Stomach (tissue), 9 donors: Measurements from ENCODE around the gene MAS1L. TPM values are rescaled to one million over a fixed set of nuclear protein-coding genes. Genes with fewer than 3 reads are reported as not detected.
"Not testable (repeated sequence)": the region's sequence is repeated elsewhere in the genome, so short reads cannot be mapped to it uniquely, and the experiment has no call there.

Source experiments
- DNase-seq, 2 donors: peaks; one replicate each; pipeline versions ENCODE4 v3.0.0 to v3.0.0-alpha.2; 2013 to 2019
- H3K27ac ChIP-seq, 5 donors: fragments of 200-600 bp in 4 of 5; sonication (generic) in 4 of 5; one replicate each; pipeline ENCODE4 v1.5.1; 2013 to 2019; ENCODE audit warnings: mild to moderate bottlenecking in 1 of 5, moderate library complexity in 1 of 5
- H3K27me3 ChIP-seq, 3 donors: fragments of 200-600 bp; sonication (generic); one replicate each; pipeline ENCODE4 v1.5.1; 2017 to 2019; ENCODE audit warnings: mixed run types in 1 of 3
- H3K36me3 ChIP-seq, 4 donors: fragments of 200-600 bp; sonication (generic); 1 replicate in 3 of 4; 2 replicates in 1 of 4; pipeline ENCODE4 v1.5.1; 2016 to 2019
- H3K4me1 ChIP-seq, 4 donors: fragments of 200-600 bp; sonication (generic); one replicate each; pipeline ENCODE4 v1.5.1; 2016 to 2019
- H3K4me3 ChIP-seq, 4 donors: fragments of 200-600 bp; sonication (generic) in 3 of 4; one replicate each; pipeline ENCODE4 v1.5.1; 2016 to 2019; ENCODE audit warnings: mild to moderate bottlenecking in 1 of 4
- H3K9me3 ChIP-seq, 4 donors: fragments of 200-600 bp; sonication (generic); one replicate each; pipeline ENCODE4 v1.5.1; 2016 to 2019
- EP300 ChIP-seq: sonication (generic); formaldehyde crosslinking; IDR thresholded peaks from one replicate; pipeline ENCODE4 v1.6.1; 2017; ENCODE audit warnings: antibody characterized with exemption
- POLR2A ChIP-seq, 4 donors: fragments of 450-650 bp; IDR thresholded peaks; one replicate each; pipeline ENCODE4 v1.6.1; 2016; ENCODE audit warnings: antibody characterized with exemption in 4 of 4, control low read depth in 2 of 4, mild to moderate bottlenecking in 1 of 4, moderate library complexity in 1 of 4
- POLR2AphosphoS5 ChIP-seq, 3 donors: sonication (generic); formaldehyde crosslinking; IDR thresholded peaks; one replicate each; pipeline ENCODE4 v1.6.1; 2016; ENCODE audit warnings: antibody characterized with exemption in 3 of 3
- WGBS, 5 donors: extraction: QIAGEN DNeasy Blood & Tissue Kit in 3 of 5; methylation state at CpG; one replicate each; pipeline versions ENCODE4 v1.1.5 to v1.1.7; 2013 to 2018; 5-methylcytosine and 5-hydroxymethylcytosine counted together
- intact Hi-C: fragments of 100-400 bp; cut with DNase I; formaldehyde crosslinking; loops from one replicate; pipeline ENCODE4 v1.15.1; 2023; ENCODE audit warnings: low total_unique reads
- polyA plus RNA-seq, 3 donors: library from polyadenylated mRNA; stranded (reverse); fragments of 200-250 nt; gene quantifications; one replicate each; pipeline ENCODE4 v1.2.3, GENCODE V29; 2013
- total RNA-seq, 5 donors: library from RNA; depleted of rRNA; stranded (reverse); fragments of >200 nt; gene quantifications; one replicate each; pipeline versions ENCODE4 v1.1.0 to v1.2.3, GENCODE V29; 2014 to 2016
- TF ChIP-seq, protein P1 (sequence below), 7 experiments: fragments of 450-650 bp in 4 of 7; fragments of 200-600 bp in 3 of 7; sonication (generic) in 3 of 7; IDR thresholded peaks; one replicate each; pipeline ENCODE4 v1.5.1; 2016 to 2019; ENCODE audit warnings: antibody characterized with exemption in 7 of 7, control low read depth in 2 of 7, mild to moderate bottlenecking in 1 of 7
- donor health status: healthy with polysubstance abuse.
- donor health status: Bipolar disorder and iron deficiency.
- donor health status: healthy.

Gene MAS1L
- total and polyA plus RNA-seq, 8 donors: 0.55 TPM; not detected in 7

DNA sequence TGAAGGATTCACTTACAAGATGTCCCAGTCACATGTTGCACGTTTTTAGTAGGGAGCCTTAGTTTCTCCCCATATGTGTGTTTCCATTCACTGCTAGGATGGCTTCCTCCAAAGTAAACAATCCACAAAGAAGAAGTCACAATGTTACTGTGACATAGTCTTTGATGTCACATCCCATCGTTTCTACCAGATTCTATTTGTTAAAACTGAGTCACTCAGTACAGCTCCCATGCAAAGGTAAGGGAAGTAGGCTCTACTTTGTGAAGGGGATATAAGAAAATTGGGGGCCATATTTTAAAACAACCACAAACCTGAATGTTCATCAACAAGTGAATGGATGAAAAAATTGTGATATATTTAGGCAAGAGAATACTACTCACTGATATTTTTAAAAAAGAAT is 30.8 kb downstream of the MAS1L start, which contains the start of the genes OR11A1 and OR2H1:
Gene OR11A1 (minus strand): TSS at position 101 of the 400 bp plus-strand sequence. CDS start 29,430 bp downstream, outside the sequence.
Gene OR2H1 (plus strand): TSS at position 185 of the 400 bp plus-strand sequence. CDS start 4,615 bp downstream, outside the sequence.
- Histone ChIP-seq H3K27me3 (peaks cover 0 to 9% (median 0%) of the 10 kb centered on the region in 3 donors), H3K4me3 (no peak within 1 kb of the TSS), H3K36me3 (no peaks in the 10 kb centered on the region), H3K4me1 (no peaks in the 10 kb centered on the region), H3K9me3 (no peaks in the 10 kb centered on the region), H3K27ac (no peak within 1 kb of the TSS)
- intact Hi-C loops: no loop called here
- TF ChIP-seq EP300: no peak
- no peak for TF ChIP-seq POLR2AphosphoS5 (IDR thresholded peaks at IDR 0.05)
- DNase-seq: no peak
- 45 to 60% (median 49%) methylated on average over 2 of the region's 2 CpGs for WGBS, 5 donors

DNA sequence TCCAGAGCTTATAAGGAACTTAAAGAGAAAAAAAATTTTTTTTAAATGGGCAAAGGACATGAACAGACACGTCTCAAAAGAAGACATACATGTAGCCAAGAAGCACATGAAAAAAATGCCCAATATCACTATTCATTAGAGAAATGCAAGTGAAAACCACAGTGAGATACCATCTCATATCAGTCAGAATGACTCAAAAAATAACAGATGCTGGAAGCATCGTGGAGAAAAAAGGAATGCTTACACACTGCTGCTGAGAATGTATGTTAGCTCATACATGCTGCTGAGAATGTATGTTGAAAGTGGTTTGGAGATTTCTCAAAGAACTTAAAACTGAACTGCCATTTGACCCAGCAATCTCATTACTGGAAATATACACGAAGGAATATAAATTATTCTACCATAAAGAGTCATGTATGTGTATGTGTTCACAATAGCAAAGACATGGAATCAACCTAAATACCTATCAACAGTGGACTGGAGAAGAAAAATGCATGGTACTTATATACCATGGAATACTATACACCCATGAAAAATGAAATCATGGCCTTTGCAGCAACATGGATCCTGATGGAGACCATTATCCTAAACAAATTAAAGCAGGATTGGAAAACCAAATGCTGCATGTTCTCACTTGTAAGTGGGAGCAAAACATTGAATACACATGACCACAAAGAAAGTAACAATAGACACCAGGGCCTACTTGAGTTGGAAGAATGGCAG is 36.1 kb downstream of the MAS1L start:
- 74 to 79% (median 76%) methylated on average over 3 of the region's 3 CpGs for WGBS, 5 donors
- H3K4me1 ChIP-seq: no peaks in the 10 kb centered on the region
- no peaks in the 10 kb centered on the region for H3K36me3 ChIP-seq
- no peak for DNase-seq
- peaks cover 0 to 6% (median 0%) of the 10 kb centered on the region in 3 donors for H3K27me3 ChIP-seq
- no peak overlapping the region for H3K4me3 ChIP-seq
- intact Hi-C loops: no loop called here
- peaks cover 0 to 6% (median 2%) of the 10 kb centered on the region in 4 donors for H3K9me3 ChIP-seq
- TF ChIP-seq POLR2A (IDR thresholded peaks at IDR 0.05) (no peak), EP300 (no peak)
- TF ChIP-seq, protein P1, sequence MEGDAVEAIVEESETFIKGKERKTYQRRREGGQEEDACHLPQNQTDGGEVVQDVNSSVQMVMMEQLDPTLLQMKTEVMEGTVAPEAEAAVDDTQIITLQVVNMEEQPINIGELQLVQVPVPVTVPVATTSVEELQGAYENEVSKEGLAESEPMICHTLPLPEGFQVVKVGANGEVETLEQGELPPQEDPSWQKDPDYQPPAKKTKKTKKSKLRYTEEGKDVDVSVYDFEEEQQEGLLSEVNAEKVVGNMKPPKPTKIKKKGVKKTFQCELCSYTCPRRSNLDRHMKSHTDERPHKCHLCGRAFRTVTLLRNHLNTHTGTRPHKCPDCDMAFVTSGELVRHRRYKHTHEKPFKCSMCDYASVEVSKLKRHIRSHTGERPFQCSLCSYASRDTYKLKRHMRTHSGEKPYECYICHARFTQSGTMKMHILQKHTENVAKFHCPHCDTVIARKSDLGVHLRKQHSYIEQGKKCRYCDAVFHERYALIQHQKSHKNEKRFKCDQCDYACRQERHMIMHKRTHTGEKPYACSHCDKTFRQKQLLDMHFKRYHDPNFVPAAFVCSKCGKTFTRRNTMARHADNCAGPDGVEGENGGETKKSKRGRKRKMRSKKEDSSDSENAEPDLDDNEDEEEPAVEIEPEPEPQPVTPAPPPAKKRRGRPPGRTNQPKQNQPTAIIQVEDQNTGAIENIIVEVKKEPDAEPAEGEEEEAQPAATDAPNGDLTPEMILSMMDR (IDR thresholded peaks at IDR 0.05): no peak
- no peak overlapping the region for H3K27ac ChIP-seq

DNA sequence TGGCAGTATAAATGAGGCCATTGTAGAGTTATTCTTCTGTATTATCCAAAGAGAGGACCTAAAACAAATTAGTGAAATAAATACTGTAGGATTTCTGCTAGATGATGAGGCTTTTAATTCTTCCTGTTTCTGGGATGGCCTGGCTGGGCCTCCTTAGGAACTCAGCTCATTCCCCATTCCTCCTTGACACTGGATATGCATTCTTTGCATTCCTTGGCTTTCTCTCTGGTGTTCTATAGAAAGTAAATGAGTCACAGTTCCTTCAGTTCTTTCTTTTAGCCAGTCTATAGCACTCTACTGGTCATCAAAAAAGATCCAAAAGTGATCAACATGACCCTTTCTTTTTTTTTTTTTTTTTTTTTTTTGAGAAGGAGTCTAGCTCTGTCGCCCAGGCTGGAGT is 40.1 kb downstream of the MAS1L start:
- TF ChIP-seq POLR2A (IDR thresholded peaks at IDR 0.05) (no peak), EP300 (no peak), POLR2AphosphoS5 (IDR thresholded peaks at IDR 0.05) (no peak)
- TF ChIP-seq, protein P1 (IDR thresholded peaks at IDR 0.05): no peak
- H3K27ac ChIP-seq: no peak overlapping the region
- no peaks in the 10 kb centered on the region for H3K4me1 ChIP-seq
- intact Hi-C loops: no loop called here
- no peak for DNase-seq
- H3K4me3 ChIP-seq: no peak overlapping the region
- H3K27me3 ChIP-seq: peaks cover 0 to 14% (median 0%) of the 10 kb centered on the region in 3 donors
- H3K36me3 ChIP-seq: no peaks in the 10 kb centered on the region
- WGBS, 5 donors: 67 to 91% (median 88%) methylated on average over 1 of the region's 1 CpG
- H3K9me3 ChIP-seq: peaks cover 0 to 10% (median 5%) of the 10 kb centered on the region in 4 donors

DNA sequence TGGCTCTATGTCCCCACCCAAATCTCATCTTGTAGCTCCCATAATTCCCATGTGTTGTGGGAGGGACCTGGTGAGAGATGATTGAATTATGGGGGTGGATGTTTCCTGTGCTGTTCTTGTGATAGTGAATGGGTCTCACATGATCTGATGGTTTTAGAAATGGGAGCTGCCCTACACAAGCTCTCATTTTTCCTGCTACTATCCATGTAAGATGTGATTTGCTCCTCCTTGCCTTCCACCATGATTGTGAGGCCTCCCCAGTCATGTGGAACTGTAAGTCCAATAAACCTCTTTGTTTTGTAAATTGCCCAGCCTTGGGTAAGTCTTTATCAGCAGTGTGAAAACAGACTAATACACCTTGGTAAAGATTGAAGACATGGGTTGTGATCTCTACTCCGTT is 43.7 kb downstream of the MAS1L start:
- intact Hi-C loops, H3K4me1 ChIP-seq, H3K36me3 ChIP-seq, H3K27ac ChIP-seq, DNase-seq, H3K4me3 ChIP-seq: not testable (repeated sequence)
- WGBS, 5 donors: 63 to 78% (median 65%) methylated on average over 1 of the region's 1 CpG
- peaks cover 0 to 10% (median 2%) of the 10 kb centered on the region in 4 donors for H3K9me3 ChIP-seq
- peaks cover 0 to 15% (median 0%) of the 10 kb centered on the region in 3 donors for H3K27me3 ChIP-seq

DNA sequence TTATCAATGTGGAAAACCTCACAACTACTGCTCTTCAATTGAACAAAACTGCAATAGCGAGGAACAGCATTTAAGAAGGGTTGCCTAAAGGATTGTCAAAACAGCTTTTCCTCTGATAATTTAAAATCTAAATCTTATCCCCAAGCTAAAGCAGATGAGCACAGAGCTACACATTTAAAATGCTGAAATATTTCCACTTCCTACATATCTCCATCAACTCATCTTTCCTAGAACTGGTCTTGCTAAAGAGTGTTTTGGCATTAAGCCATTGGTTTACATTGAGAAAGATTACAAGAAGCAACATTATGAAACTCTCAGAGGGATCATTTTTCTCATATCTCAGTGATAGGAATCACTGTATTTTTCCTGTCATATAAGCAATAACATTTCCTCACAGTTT is 45.0 kb downstream of the MAS1L start:
- Histone ChIP-seq H3K4me3 (no peak overlapping the region), H3K36me3 (no peaks in the 10 kb centered on the region), H3K9me3 (peaks cover 0 to 10% (median 0%) of the 10 kb centered on the region in 4 donors), H3K4me1 (no peaks in the 10 kb centered on the region), H3K27me3 (peaks cover 0 to 15% (median 0%) of the 10 kb centered on the region in 3 donors), H3K27ac (no peak overlapping the region)
- TF ChIP-seq EP300: no peak
- TF ChIP-seq POLR2A (IDR thresholded peaks at IDR 0.05): no peak
- TF ChIP-seq, protein P1 (IDR thresholded peaks at IDR 0.05): no peak
- no peak for TF ChIP-seq POLR2AphosphoS5 (IDR thresholded peaks at IDR 0.05)
- intact Hi-C loops: no loop called here
- no peak for DNase-seq
- 76 to 100% (median 94%) methylated on average over 1 of the region's 1 CpG for WGBS, 5 donors
